ENCODE measurements around the gene GATC.

Gene GATC

DNA sequence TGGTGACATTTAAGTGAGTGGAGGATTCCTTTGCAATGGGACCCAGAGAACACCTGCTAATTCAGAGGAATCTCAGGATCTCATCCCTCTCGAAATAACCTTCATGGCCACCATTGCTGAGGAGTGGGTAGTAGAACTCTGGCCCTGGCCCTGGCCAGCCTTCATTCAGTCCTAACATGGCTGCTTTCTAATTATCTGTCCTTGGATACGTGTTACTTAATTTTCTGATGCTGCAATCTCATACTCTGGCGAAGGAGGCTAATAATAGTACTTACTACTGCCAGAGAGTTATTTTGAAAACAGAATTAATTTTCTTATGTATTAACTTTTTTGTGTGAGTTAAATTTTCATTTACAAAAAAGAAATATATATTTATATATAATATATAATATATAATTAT lies 20.4 kb upstream of the GATC start:
- Histone ChIP-seq H3K36me3 (replicated peaks in 1 of 2; ENCODE audit: control insufficient read depth in 2 of 2, insufficient read depth in 2 of 2, low read length in 2 of 2) (no peaks in the 10 kb centered on the region), H3K27ac (replicated peaks; ENCODE audit: low read length) (no peak overlapping the region), H2BK120ac (ENCODE audit: low read depth, low read length) (no peak overlapping the region), H3K9me3 (replicated peaks in 1 of 2; ENCODE audit: control insufficient read depth in 2 of 2, insufficient read depth in 1 of 2, low read depth in 1 of 2, low read length in 2 of 2) (no peaks in the 10 kb centered on the region), H2BK12ac (ENCODE audit: low read length) (no peak overlapping the region), H2BK15ac (ENCODE audit: low read length) (no peak overlapping the region), H3K23ac (ENCODE audit: low read depth, low read length, poor library complexity) (no peak overlapping the region), H3K4ac (ENCODE audit: low read length) (no peak overlapping the region), H2AFZ (ENCODE audit: low read length) (peak overlapping the region; percentile 75), H3K4me3 (ENCODE audit: low read length in 2 of 2) (no peak overlapping the region), H3K4me1 (ENCODE audit: control insufficient read depth in 2 of 2, insufficient read depth in 1 of 2, low read depth in 1 of 2, low read length in 2 of 2) (peaks cover 2 to 3% of the 10 kb centered on the region in 2 donors), H3K18ac (ENCODE audit: low read length) (no peak overlapping the region), H3K14ac (ENCODE audit: low read length) (no peak overlapping the region), H3K4me2 (ENCODE audit: insufficient read depth, low read length, poor library complexity, severe bottlenecking) (no peak overlapping the region), H4K8ac (ENCODE audit: low read depth, low read length) (no peak overlapping the region), H2BK5ac (ENCODE audit: low read length) (no peak overlapping the region), H3K79me1 (ENCODE audit: low read depth, low read length) (no peaks in the 10 kb centered on the region), H3K27me3 (ENCODE audit: control insufficient read depth in 3 of 3, insufficient read depth in 3 of 3, low read depth in 1 of 3, low read length in 3 of 3) (no peaks in the 10 kb centered on the region), H3K9ac (ENCODE audit: low read depth, low read length, poor library complexity) (no peak overlapping the region), H2AK5ac (ENCODE audit: low read depth, low read length) (no peak overlapping the region), H4K91ac (ENCODE audit: low read depth, low read length, poor library complexity) (no peak overlapping the region)
- WGBS, 2 donors (ENCODE audit: extremely low coverage in 2 of 2, insufficient read length in 2 of 2, insufficient replicate concordance in 1 of 2), result no CpG with 5 or more reads among the region's 3 CpGs
- no peak for DNase-seq (ENCODE audit: low spot score)

DNA sequence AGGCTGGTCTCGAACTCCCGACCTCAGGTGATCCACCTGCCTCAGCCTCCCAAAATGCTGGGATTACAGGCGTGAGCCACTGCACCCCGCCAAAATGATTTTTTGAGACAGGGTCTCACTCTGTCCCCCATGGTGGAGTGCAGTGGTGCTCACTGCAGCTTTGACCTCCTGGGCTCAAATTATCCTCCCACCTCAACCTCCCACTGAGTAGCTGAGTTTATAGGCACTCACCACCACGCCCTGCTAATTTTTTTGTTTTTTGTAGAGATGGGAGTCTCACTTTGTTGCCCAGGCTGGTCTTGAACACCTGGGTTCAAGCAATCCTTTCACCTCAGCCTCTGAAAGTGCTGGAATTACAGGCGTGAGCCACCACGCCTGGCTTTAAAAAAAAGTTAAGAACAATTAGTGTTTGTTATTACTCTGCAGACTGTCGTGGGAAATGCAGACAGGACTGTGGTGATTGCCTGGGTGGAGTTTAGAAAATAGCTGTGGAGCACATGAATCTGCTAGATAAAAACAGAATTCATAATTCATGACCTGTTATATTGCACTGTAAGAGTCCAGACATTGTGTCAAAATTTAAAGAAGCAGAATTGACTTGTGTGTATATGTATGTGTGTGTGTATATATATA lies 17.5 kb upstream of the GATC start:
- Histone ChIP-seq H3K4me2 (ENCODE audit: insufficient read depth, low read length, poor library complexity, severe bottlenecking) (no peak overlapping the region), H3K14ac (ENCODE audit: low read length) (no peak overlapping the region)
- WGBS, 2 donors (ENCODE audit: extremely low coverage in 2 of 2, insufficient read length in 2 of 2, insufficient replicate concordance in 1 of 2), result no CpG with 5 or more reads among the region's 8 CpGs

DNA sequence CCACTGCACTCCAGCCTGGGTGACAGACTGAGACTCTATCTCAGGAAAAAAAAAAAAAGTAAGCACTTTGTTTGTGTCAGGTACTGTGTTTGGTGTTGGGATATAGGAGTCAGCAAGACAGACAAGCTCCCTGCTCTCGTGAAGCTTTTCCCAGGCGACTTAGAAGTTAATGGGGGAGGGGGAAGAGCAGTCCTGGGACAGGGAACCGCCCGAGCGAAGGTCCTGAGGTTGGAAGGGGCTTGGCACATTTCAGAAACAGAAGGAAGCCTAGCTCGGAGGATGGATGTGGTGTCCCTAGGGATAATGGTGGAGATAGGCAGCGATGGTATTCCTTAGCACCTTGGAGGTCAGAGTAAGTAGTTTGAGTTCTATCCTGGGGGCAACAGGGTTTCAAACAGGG lies 16.9 kb upstream of the GATC start:
- no peak overlapping the region for H2BK5ac ChIP-seq (ENCODE audit: low read length)
- H3K18ac ChIP-seq (ENCODE audit: low read length), result no peak overlapping the region
- no peaks in the 10 kb centered on the region for H3K9me3 ChIP-seq (replicated peaks in 1 of 2; ENCODE audit: control insufficient read depth in 2 of 2, insufficient read depth in 1 of 2, low read depth in 1 of 2, low read length in 2 of 2)
- no peak overlapping the region for H3K4me2 ChIP-seq (ENCODE audit: insufficient read depth, low read length, poor library complexity, severe bottlenecking)
- H3K27ac ChIP-seq (replicated peaks; ENCODE audit: low read length), result no peak overlapping the region
- no peak overlapping the region for H3K4me3 ChIP-seq (ENCODE audit: low read length in 2 of 2)
- no peak overlapping the region for H3K4ac ChIP-seq (ENCODE audit: low read length)
- no peak overlapping the region for H2BK12ac ChIP-seq (ENCODE audit: low read length)
- no peak overlapping the region for H4K91ac ChIP-seq (ENCODE audit: low read depth, low read length, poor library complexity)
- no peak for DNase-seq (ENCODE audit: low spot score)
- no peak overlapping the region for H3K14ac ChIP-seq (ENCODE audit: low read length)
- H3K36me3 ChIP-seq (replicated peaks in 1 of 2; ENCODE audit: control insufficient read depth in 2 of 2, insufficient read depth in 2 of 2, low read length in 2 of 2), result no peaks in the 10 kb centered on the region
- no peaks in the 10 kb centered on the region for H3K27me3 ChIP-seq (ENCODE audit: control insufficient read depth in 3 of 3, insufficient read depth in 3 of 3, low read depth in 1 of 3, low read length in 3 of 3)
- H2BK15ac ChIP-seq (ENCODE audit: low read length), result no peak overlapping the region
- H3K9ac ChIP-seq (ENCODE audit: low read depth, low read length, poor library complexity), result no peak overlapping the region
- no peak overlapping the region for H2AK5ac ChIP-seq (ENCODE audit: low read depth, low read length)
- H3K23ac ChIP-seq (ENCODE audit: low read depth, low read length, poor library complexity), result no peak overlapping the region
- no CpG with 5 or more reads among the region's 7 CpGs for WGBS, 2 donors (ENCODE audit: extremely low coverage in 2 of 2, insufficient read length in 2 of 2, insufficient replicate concordance in 1 of 2)
- peaks cover 0 to 3% of the 10 kb centered on the region in 2 donors for H3K4me1 ChIP-seq (ENCODE audit: control insufficient read depth in 2 of 2, insufficient read depth in 1 of 2, low read depth in 1 of 2, low read length in 2 of 2)
- no peak overlapping the region for H2BK120ac ChIP-seq (ENCODE audit: low read depth, low read length)
- no peak overlapping the region for H2AFZ ChIP-seq (ENCODE audit: low read length)
- H3K79me1 ChIP-seq (ENCODE audit: low read depth, low read length), result no peaks in the 10 kb centered on the region
- H4K8ac ChIP-seq (ENCODE audit: low read depth, low read length), result no peak overlapping the region

More for the DNA sequence above, 17.5 kb upstream of the GATC start:
- Histone ChIP-seq H4K8ac (ENCODE audit: low read depth, low read length) (no peak overlapping the region), H3K4ac (ENCODE audit: low read length) (no peak overlapping the region), H3K18ac (ENCODE audit: low read length) (no peak overlapping the region), H3K4me1 (ENCODE audit: control insufficient read depth in 2 of 2, insufficient read depth in 1 of 2, low read depth in 1 of 2, low read length in 2 of 2) (peaks cover 0 to 3% of the 10 kb centered on the region in 2 donors), H3K27ac (replicated peaks; ENCODE audit: low read length) (no peak overlapping the region), H3K27me3 (ENCODE audit: control insufficient read depth in 3 of 3, insufficient read depth in 3 of 3, low read depth in 1 of 3, low read length in 3 of 3) (no peaks in the 10 kb centered on the region), H3K23ac (ENCODE audit: low read depth, low read length, poor library complexity) (no peak overlapping the region), H2BK12ac (ENCODE audit: low read length) (no peak overlapping the region), H3K36me3 (replicated peaks in 1 of 2; ENCODE audit: control insufficient read depth in 2 of 2, insufficient read depth in 2 of 2, low read length in 2 of 2) (no peaks in the 10 kb centered on the region), H2AFZ (ENCODE audit: low read length) (no peak overlapping the region), H3K4me3 (ENCODE audit: low read length in 2 of 2) (no peak overlapping the region), H2AK5ac (ENCODE audit: low read depth, low read length) (no peak overlapping the region), H3K9me3 (replicated peaks in 1 of 2; ENCODE audit: control insufficient read depth in 2 of 2, insufficient read depth in 1 of 2, low read depth in 1 of 2, low read length in 2 of 2) (no peaks in the 10 kb centered on the region), H2BK5ac (ENCODE audit: low read length) (no peak overlapping the region), H2BK120ac (ENCODE audit: low read depth, low read length) (no peak overlapping the region), H2BK15ac (ENCODE audit: low read length) (no peak overlapping the region), H3K79me1 (ENCODE audit: low read depth, low read length) (no peaks in the 10 kb centered on the region), H4K91ac (ENCODE audit: low read depth, low read length, poor library complexity) (no peak overlapping the region), H3K9ac (ENCODE audit: low read depth, low read length, poor library complexity) (no peak overlapping the region)
- DNase-seq (ENCODE audit: low spot score), result no peak

DNA sequence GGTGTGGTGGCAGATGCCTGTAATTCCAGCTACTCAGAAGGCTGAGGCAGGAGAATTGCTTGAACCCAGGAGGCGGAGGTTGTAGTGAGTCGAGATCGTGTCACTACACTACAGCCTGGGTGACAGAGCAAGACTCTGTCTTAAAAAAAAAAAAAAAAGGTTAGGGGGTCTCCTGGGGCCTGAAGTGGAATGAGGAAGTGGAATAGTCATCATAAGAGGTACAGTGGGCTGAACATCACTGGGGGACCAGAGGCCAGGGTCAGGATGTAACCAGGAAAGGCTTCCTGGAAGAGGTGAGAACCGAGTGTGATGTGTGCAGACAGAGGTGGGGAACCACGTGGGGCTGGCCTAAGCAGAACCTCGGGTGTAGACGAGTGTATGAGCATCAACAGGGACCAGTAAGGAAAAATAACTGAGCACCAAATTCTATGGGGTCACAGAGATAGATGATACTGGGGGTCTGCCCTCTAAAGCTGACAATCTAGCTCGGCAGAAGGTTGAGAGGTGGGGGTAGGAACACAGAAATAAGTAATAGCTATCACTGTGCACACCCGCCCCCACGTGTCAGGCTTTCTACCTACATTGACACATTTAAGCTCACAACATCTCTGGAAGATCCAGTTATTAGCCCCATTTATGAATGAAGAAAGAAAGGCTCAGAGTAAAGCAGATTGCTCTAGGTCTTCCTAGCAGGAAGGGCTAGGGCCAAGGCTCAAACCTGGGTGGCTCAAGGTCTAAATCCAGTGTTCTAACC lies 13.3 kb upstream of the GATC start:
- Histone ChIP-seq H3K18ac (ENCODE audit: low read length) (no peak overlapping the region), H2BK120ac (ENCODE audit: low read depth, low read length) (no peak overlapping the region), H3K79me1 (ENCODE audit: low read depth, low read length) (peaks cover under 1% of the 10 kb centered on the region), H3K27ac (replicated peaks; ENCODE audit: low read length) (no peak overlapping the region), H4K91ac (ENCODE audit: low read depth, low read length, poor library complexity) (no peak overlapping the region), H3K4me3 (ENCODE audit: low read length in 2 of 2) (no peak overlapping the region), H2BK15ac (ENCODE audit: low read length) (no peak overlapping the region), H3K9me3 (replicated peaks in 1 of 2; ENCODE audit: control insufficient read depth in 2 of 2, insufficient read depth in 1 of 2, low read depth in 1 of 2, low read length in 2 of 2) (no peaks in the 10 kb centered on the region), H2AFZ (ENCODE audit: low read length) (peak overlapping the region; percentile 40), H2BK12ac (ENCODE audit: low read length) (no peak overlapping the region), H3K4ac (ENCODE audit: low read length) (no peak overlapping the region), H3K23ac (ENCODE audit: low read depth, low read length, poor library complexity) (no peak overlapping the region), H3K9ac (ENCODE audit: low read depth, low read length, poor library complexity) (no peak overlapping the region), H2AK5ac (ENCODE audit: low read depth, low read length) (peak overlapping the region; percentile 70), H3K27me3 (ENCODE audit: control insufficient read depth in 3 of 3, insufficient read depth in 3 of 3, low read depth in 1 of 3, low read length in 3 of 3) (no peaks in the 10 kb centered on the region), H3K36me3 (replicated peaks in 1 of 2; ENCODE audit: control insufficient read depth in 2 of 2, insufficient read depth in 2 of 2, low read length in 2 of 2) (no peaks in the 10 kb centered on the region), H3K4me1 (ENCODE audit: control insufficient read depth in 2 of 2, insufficient read depth in 1 of 2, low read depth in 1 of 2, low read length in 2 of 2) (no peaks in the 10 kb centered on the region), H2BK5ac (ENCODE audit: low read length) (peak overlapping the region; percentile 82), H3K14ac (ENCODE audit: low read length) (no peak overlapping the region), H3K4me2 (ENCODE audit: insufficient read depth, low read length, poor library complexity, severe bottlenecking) (no peak overlapping the region), H4K8ac (ENCODE audit: low read depth, low read length) (no peak overlapping the region)
- WGBS, 2 donors (ENCODE audit: extremely low coverage in 2 of 2, insufficient read length in 2 of 2, insufficient replicate concordance in 1 of 2), result no CpG with 5 or more reads among the region's 10 CpGs
- no peak for DNase-seq (ENCODE audit: low spot score)
